Measurements from ENCODE around the gene KRT31. TPM values are rescaled to one million over a fixed set of nuclear protein-coding genes. Genes with fewer than 3 reads are reported as not detected.

Gene KRT31
- total and polyA plus RNA-seq, 8 donors = not detected

- H3K27me3 ChIP-seq = no peaks in the 10 kb centered on the region
- H3K36me3 ChIP-seq = no peaks in the 10 kb centered on the region
- DNase-seq (no peak), FAIRE-seq (no peak), ATAC-seq (no peak)
- WGBS, 2 donors = 24 to 36% methylated on average over 2 of the region's 2 CpGs
- no peak overlapping the region for H3K4me3 ChIP-seq
- intact Hi-C loops (cut with DNase I) = no loop called here
- no peak for TF ChIP-seq CTCF (IDR thresholded peaks at IDR 0.05)
- no peaks in the 10 kb centered on the region for H3K9me3 ChIP-seq
- no peaks in the 10 kb centered on the region for H3K4me1 ChIP-seq
- no peak overlapping the region for H3K27ac ChIP-seq
Measured at GRCh38 chr17:41377546-41377945, 19.9 kb downstream of the KRT31 start.

DNA sequence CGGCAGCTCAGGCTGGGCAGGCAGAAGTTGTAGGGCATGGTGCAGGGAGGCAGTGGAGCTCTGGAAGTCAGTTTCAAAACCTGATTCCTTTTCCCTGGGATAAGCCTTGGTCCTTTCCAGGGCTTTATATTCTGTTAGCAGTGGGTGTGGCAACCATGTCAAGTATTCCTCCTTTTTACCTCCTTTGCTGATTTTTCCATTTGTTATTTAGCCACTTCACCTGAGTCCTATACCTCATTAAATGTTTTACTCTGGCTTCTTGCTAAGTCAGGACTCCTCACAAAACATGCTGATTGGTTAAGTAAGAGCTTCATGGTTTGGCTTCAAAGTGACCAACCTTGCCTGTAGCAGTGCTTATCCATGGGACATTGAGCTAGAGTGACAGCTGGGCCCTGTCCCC lies 27.7 kb downstream of the KRT31 start, which contains the start of gene KRT33B:
TSS of gene KRT33B (minus strand) at position 101 of the 400 bp plus-strand sequence. CDS start at position 38, 63 bp downstream.
- Histone ChIP-seq H3K27me3 (no peaks in the 10 kb centered on the region), H3K27ac (no peak within 1 kb of the TSS), H3K9me3 (no peaks in the 10 kb centered on the region), H3K36me3 (no peaks in the 10 kb centered on the region), H3K4me3 (no peak within 1 kb of the TSS), H3K4me1 (no peaks in the 10 kb centered on the region)
- ATAC-seq = no peak
- no peak for TF ChIP-seq CTCF (IDR thresholded peaks at IDR 0.05)
- DNase-seq = no peak
- FAIRE-seq = no peak
- 82 to 100% methylated on average over 1 of the region's 1 CpG for WGBS, 2 donors
- intact Hi-C loops (cut with DNase I) = no loop called here

DNA sequence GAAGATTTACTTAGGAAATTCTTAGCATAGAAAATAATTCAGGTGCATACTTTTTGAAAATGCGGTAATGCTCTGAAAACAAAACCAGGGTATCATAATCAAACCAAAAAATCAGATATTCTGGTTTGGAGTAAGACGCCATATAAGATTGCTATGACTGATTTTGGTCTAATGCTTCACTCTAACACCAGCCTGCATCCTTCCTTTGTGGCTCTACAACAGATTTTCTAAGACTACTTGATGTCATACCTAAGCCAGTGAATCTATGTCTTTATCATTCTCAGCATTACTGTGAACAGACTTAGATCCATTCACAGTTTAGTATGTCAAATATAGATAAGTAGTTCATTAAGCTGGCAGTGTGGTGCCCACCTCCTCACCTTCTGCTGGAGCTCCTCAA lies 28.4 kb downstream of the KRT31 start:
- no peak for TF ChIP-seq CTCF (IDR thresholded peaks at IDR 0.05)
- ATAC-seq (no peak), FAIRE-seq (no peak), DNase-seq (no peak)
- 81 to 85% methylated on average over 2 of the region's 2 CpGs for WGBS, 2 donors
- no peaks in the 10 kb centered on the region for H3K9me3 ChIP-seq
- no peak overlapping the region for H3K27ac ChIP-seq
- no peak overlapping the region for H3K4me3 ChIP-seq
- H3K27me3 ChIP-seq = no peaks in the 10 kb centered on the region
- H3K36me3 ChIP-seq = no peaks in the 10 kb centered on the region
- intact Hi-C loops (cut with DNase I) = no loop called here
- H3K4me1 ChIP-seq = no peaks in the 10 kb centered on the region

GRCh38 chr17:41367426-41368075 lies 29.9 kb downstream of the KRT31 start:
- Histone ChIP-seq H3K9me3 (no peaks in the 10 kb centered on the region), H3K4me3 (no peak overlapping the region), H3K36me3 (no peaks in the 10 kb centered on the region), H3K4me1 (no peaks in the 10 kb centered on the region), H3K27me3 (no peaks in the 10 kb centered on the region), H3K27ac (no peak overlapping the region)
- no peak for DNase-seq
- FAIRE-seq = no peak
- WGBS, 2 donors = 71 to 82% methylated on average over 10 of the region's 10 CpGs
- intact Hi-C loops (cut with DNase I) = no loop called here
- TF ChIP-seq CTCF (IDR thresholded peaks at IDR 0.05) = no peak
- no peak for ATAC-seq

GRCh38 chr17:41366070-41366469 lies 31.3 kb downstream of the KRT31 start:
- ATAC-seq = no peak
- intact Hi-C loops (cut with DNase I) = no loop called here
- no peak for TF ChIP-seq CTCF (IDR thresholded peaks at IDR 0.05)

More at GRCh38 chr17:41366070-41366469, 31.3 kb downstream of the KRT31 start:
- Histone ChIP-seq H3K36me3 (no peaks in the 10 kb centered on the region), H3K9me3 (no peaks in the 10 kb centered on the region), H3K4me3 (no peak overlapping the region), H3K27me3 (no peaks in the 10 kb centered on the region), H3K27ac (no peak overlapping the region), H3K4me1 (no peaks in the 10 kb centered on the region)
- DNase-seq = no peak
- FAIRE-seq = no peak
